Prostate gland (tissue), 2 donors: ENCODE results near the gene ANXA2. TPM values are rescaled to one million over a fixed set of nuclear protein-coding genes. Genes with fewer than 3 reads are reported as not detected.

Experiments used
- DNase-seq: peaks from one replicate; pipeline ENCODE4 v3.0.0-alpha.2; 2019; ENCODE audit warnings: low spot score
- H3K27ac ChIP-seq, 2 donors: fragments of 200-600 bp; sonication (generic); 2 replicates each; pipeline ENCODE4 v1.5.1; 2017 to 2019
- H3K27me3 ChIP-seq: fragments of 200-600 bp; sonication (generic); replicated peaks from 2 replicates; pipeline ENCODE4 v1.5.1; 2019; ENCODE audit not compliant: insufficient read depth
- H3K36me3 ChIP-seq, 2 donors: fragments of 200-600 bp; sonication (generic); 1 replicate in 1 of 2; 2 replicates in 1 of 2; pipeline versions ENCODE4 v1.5.1 to v1.8.1; 2017 to 2019
- H3K4me1 ChIP-seq: fragments of 200-600 bp; sonication (generic); replicated peaks from 2 replicates; pipeline ENCODE4 v1.5.1; 2019
- H3K4me3 ChIP-seq, 2 donors: fragments of 200-600 bp; sonication (generic); 2 replicates each; pipeline ENCODE4 v1.5.1; 2017 to 2019
- H3K9me3 ChIP-seq: fragments of 200-600 bp; sonication (generic); 2 replicates; pipeline ENCODE4 v1.5.1; 2017
- POLR2A ChIP-seq: fragments of 450-650 bp; IDR thresholded peaks from one replicate; pipeline ENCODE4 v1.6.1; 2016; ENCODE audit warnings: antibody characterized with exemption, mild to moderate bottlenecking
- POLR2AphosphoS5 ChIP-seq: sonication (generic); formaldehyde crosslinking; IDR thresholded peaks from one replicate; pipeline ENCODE4 v1.6.1; 2017; ENCODE audit warnings: antibody characterized with exemption
- WGBS: methylation state at CpG from one replicate; pipeline ENCODE4 v1.1.5; 2018; 5-methylcytosine and 5-hydroxymethylcytosine counted together
- intact Hi-C: fragments of 100-400 bp; cut with DNase I; formaldehyde crosslinking; loops from one replicate; pipeline ENCODE4 v1.14.2; 2022
- total RNA-seq, 2 donors: library from RNA; depleted of rRNA; stranded (reverse); fragments of >200 nt; gene quantifications; one replicate each; pipeline ENCODE4 v1.1.0, GENCODE V29; 2016
- TF ChIP-seq, protein P1 (sequence below), 4 experiments: fragments of 200-600 bp in 2 of 4; fragments of 450-650 bp in 2 of 4; sonication (generic) in 2 of 4; IDR thresholded peaks; 1 replicate in 3 of 4; 2 replicates in 1 of 4; pipeline ENCODE4 v1.5.1; 2016 to 2019; ENCODE audit warnings: antibody characterized with exemption in 4 of 4, mild to moderate bottlenecking in 2 of 4, moderate library complexity in 2 of 4

Gene ANXA2
- total RNA-seq, 2 donors from 2014 or later: 404 to 595 TPM

DNA sequence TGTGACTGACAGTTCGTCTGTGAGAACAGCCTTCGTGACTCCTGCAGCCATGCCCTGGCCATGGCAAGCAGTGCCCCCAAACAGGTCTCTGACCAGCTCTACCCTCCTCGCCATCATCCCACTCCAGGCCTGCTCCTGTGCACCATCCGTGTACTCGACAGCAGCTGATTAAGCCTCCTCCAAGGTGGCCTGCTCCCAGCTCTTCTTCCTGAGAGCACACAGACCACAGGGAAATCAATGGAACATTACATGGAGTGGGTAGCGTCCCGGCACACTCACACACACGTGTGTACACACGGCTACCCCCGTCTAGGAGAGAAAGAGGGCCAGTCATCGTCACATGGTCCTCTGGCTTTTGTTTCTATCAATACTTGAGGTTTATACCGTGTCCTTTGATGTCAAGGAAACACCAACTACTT is 21.1 kb downstream of the ANXA2 start:
- no peak for DNase-seq
- Histone ChIP-seq H3K9me3 (no peaks in the 10 kb centered on the region), H3K27ac (peak overlapping the region; percentile 79 to 88), H3K4me3 (no peak overlapping the region), H3K27me3 (no peaks in the 10 kb centered on the region), H3K36me3 (peaks cover 0 to 2% of the 10 kb centered on the region in 2 donors), H3K4me1 (peaks cover 39% of the 10 kb centered on the region)
- TF ChIP-seq POLR2AphosphoS5: no peak
- TF ChIP-seq, protein P1, sequence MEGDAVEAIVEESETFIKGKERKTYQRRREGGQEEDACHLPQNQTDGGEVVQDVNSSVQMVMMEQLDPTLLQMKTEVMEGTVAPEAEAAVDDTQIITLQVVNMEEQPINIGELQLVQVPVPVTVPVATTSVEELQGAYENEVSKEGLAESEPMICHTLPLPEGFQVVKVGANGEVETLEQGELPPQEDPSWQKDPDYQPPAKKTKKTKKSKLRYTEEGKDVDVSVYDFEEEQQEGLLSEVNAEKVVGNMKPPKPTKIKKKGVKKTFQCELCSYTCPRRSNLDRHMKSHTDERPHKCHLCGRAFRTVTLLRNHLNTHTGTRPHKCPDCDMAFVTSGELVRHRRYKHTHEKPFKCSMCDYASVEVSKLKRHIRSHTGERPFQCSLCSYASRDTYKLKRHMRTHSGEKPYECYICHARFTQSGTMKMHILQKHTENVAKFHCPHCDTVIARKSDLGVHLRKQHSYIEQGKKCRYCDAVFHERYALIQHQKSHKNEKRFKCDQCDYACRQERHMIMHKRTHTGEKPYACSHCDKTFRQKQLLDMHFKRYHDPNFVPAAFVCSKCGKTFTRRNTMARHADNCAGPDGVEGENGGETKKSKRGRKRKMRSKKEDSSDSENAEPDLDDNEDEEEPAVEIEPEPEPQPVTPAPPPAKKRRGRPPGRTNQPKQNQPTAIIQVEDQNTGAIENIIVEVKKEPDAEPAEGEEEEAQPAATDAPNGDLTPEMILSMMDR (IDR thresholded peaks at IDR 0.05): no peak
- TF ChIP-seq POLR2A: no peak
- intact Hi-C loops: no loop called here
- 62% methylated on average over 12 of the region's 12 CpGs for WGBS

DNA sequence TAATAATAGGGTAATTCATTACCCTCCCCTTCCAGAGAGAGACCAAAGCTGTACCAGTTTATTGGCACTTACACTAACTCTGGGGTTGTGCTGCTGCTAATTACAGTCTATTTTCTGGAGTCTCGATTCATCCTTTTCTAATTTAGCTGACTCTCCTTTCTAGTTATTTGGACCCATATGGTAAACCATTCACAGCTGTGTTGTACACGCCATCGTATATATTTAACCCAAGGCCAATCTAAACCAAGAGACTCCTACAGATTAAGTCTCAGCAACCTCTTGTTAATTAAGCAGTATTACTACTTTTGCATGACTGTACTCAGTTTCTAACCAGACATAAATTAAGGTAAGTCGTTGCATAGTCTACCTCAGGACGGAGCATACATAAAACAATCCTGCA is 22.5 kb downstream of the ANXA2 start:
- TF ChIP-seq POLR2AphosphoS5 (no peak), POLR2A (no peak)
- TF ChIP-seq, protein P1 (IDR thresholded peaks at IDR 0.05): no peak
- no peak for DNase-seq
- whole genome bisulfite sequencing: 48% methylated on average over 5 of the region's 5 CpGs
- H3K36me3 ChIP-seq: peaks cover 0 to 2% of the 10 kb centered on the region in 2 donors
- H3K4me1 ChIP-seq: peaks cover 41% of the 10 kb centered on the region
- intact Hi-C loops: no loop called here
- H3K4me3 ChIP-seq: no peak overlapping the region
- H3K27me3 ChIP-seq: no peaks in the 10 kb centered on the region
- no peaks in the 10 kb centered on the region for H3K9me3 ChIP-seq
- peak overlapping the region; percentile 79 to 88 for H3K27ac ChIP-seq

DNA sequence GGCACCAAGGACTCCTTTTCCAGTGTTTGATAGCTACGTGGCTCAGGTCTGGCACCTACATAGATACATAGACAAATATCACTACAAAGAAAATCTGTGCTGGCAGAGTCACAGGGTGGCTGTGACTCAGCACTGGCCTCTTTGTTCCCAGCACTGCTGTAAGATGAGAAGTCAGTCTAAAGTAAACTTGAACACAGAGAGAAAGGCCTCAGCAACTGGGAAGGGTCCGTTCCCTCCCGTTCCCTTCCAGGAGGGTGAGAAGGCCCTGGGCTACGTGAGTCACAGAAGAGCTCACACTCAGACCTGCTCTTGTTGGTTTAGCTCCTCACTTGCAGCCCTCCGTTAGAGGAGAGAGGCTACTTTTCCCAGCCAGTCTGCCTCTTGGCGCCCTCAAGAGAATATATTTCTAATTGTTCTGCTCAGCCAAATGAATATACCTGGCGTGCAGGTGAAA is 23.1 kb downstream of the ANXA2 start:
- no peak overlapping the region for H3K4me3 ChIP-seq

DNA sequence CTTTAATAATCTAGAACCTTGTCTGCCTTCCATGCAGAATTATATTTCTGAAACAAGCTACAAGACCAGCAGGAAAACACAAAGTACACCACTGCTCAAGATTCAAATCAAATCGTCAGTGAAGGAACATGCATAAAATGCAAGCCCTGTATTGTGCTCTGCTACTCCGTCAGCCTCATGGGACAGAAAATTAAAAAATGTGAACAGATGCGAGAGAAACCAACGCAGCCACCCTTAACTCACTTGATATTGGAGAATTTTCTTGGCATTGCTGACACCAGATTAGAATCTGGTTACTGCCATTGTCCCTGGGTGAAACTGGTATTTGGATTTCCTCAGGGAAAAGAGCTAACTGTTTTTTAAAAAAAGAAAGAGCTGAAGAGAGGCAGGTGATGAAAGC is 23.6 kb downstream of the ANXA2 start:
- 18% methylated on average over 4 of the region's 4 CpGs for WGBS
- Histone ChIP-seq H3K4me1 (peaks cover 41% of the 10 kb centered on the region), H3K27me3 (no peaks in the 10 kb centered on the region), H3K36me3 (peaks cover 0 to 2% of the 10 kb centered on the region in 2 donors), H3K9me3 (no peaks in the 10 kb centered on the region), H3K27ac (peak overlapping the region; percentile 79 to 88), H3K4me3 (no peak overlapping the region)
- intact Hi-C loops: no loop called here
- DNase-seq: no peak
- TF ChIP-seq POLR2A (no peak), POLR2AphosphoS5 (no peak)
- TF ChIP-seq, protein P1 (IDR thresholded peaks at IDR 0.05): no peak

More for the DNA sequence above, 23.1 kb downstream of the ANXA2 start:
- H3K9me3 ChIP-seq: no peaks in the 10 kb centered on the region
- intact Hi-C loops: no loop called here
- TF ChIP-seq, protein P1 (IDR thresholded peaks at IDR 0.05): no peak
- TF ChIP-seq POLR2AphosphoS5: peak; percentile 98
- TF ChIP-seq POLR2A: peak; percentile 65
- peaks cover 41% of the 10 kb centered on the region for H3K4me1 ChIP-seq
- peak; percentile 96 for DNase-seq
- 13% methylated on average over 7 of the region's 7 CpGs for WGBS
- peaks cover 0 to 2% of the 10 kb centered on the region in 2 donors for H3K36me3 ChIP-seq
- no peaks in the 10 kb centered on the region for H3K27me3 ChIP-seq
- peak overlapping the region; percentile 79 to 88 for H3K27ac ChIP-seq

DNA sequence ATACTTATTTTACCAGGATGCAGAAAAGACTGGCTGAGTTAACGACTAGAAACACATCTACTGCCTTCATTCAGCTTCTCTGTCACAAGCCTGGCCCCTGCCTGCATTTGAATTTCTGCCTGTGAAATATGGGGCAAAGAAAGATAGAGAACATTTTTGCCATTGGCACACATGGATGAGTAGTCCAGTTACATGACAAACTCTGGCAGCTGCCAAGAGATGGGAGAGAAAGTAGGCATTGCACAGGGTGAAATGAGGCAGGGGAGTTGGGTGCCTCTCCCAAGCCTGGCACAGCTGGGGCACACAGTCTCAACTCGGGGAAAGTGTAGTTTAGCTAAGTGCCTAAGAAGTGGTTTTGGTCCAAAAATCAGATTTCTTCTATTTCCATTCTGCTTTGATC is 24.0 kb downstream of the ANXA2 start:
- DNase-seq: no peak
- TF ChIP-seq, protein P1 (IDR thresholded peaks at IDR 0.05): no peak
- TF ChIP-seq POLR2AphosphoS5: no peak
- peak overlapping the region; percentile 79 to 88 for H3K27ac ChIP-seq
- H3K4me3 ChIP-seq: no peak overlapping the region
- H3K36me3 ChIP-seq: peaks cover 0 to 2% of the 10 kb centered on the region in 2 donors
- peaks cover 41% of the 10 kb centered on the region for H3K4me1 ChIP-seq
- WGBS: 26% methylated on average over 2 of the region's 2 CpGs
- no peaks in the 10 kb centered on the region for H3K9me3 ChIP-seq
- intact Hi-C loops: no loop called here
- no peaks in the 10 kb centered on the region for H3K27me3 ChIP-seq
